ENCODE measurements around the gene MYH11. TPM values are rescaled to one million over a fixed set of nuclear protein-coding genes. Genes with fewer than 3 reads are reported as not detected.

MYH11 gene
- polyA plus RNA-seq, 1 donor from 2014 or later: not detected

GRCh38 chr16:15811481-15812400 is 45.1 kb downstream of the MYH11 start:
- no peak overlapping the region for H3K27ac ChIP-seq (ENCODE audit: low read length)

More at GRCh38 chr16:15811481-15812400, 45.1 kb downstream of the MYH11 start:
- Histone ChIP-seq H3K27me3 (ENCODE audit: insufficient read depth, low read depth, low read length) (peaks cover 3% of the 10 kb centered on the region), H3K36me3 (ENCODE audit: insufficient read depth, low read length) (no peaks in the 10 kb centered on the region), H3K9me3 (ENCODE audit: low read length) (no peaks in the 10 kb centered on the region), H3F3A (ENCODE audit: insufficient read depth, low read length, poor library complexity, severe bottlenecking) (no peaks in the 10 kb centered on the region), H4K20me1 (ENCODE audit: insufficient read depth) (no peaks in the 10 kb centered on the region), H3K4me2 (ENCODE audit: low read length) (no peak overlapping the region), H3K4me3 (ENCODE audit: low read length) (no peak overlapping the region), H3K9me2 (ENCODE audit: insufficient read depth, low read length) (no peaks in the 10 kb centered on the region), H3K9ac (ENCODE audit: low read length) (no peak overlapping the region), H2AFZ (ENCODE audit: low read depth, low read length) (no peak overlapping the region), H3K79me2 (replicated peaks; ENCODE audit: insufficient read depth, low read length) (no peaks in the 10 kb centered on the region)
- TF ChIP-seq RAD21 (conservative IDR thresholded peaks at IDR 0.05) (no peak), MXI1 (conservative IDR thresholded peaks at IDR 0.05; ENCODE audit: poor library complexity, severe bottlenecking) (no peak), POLR2AphosphoS5 (IDR thresholded peaks at IDR 0.05) (no peak), EP300 (conservative IDR thresholded peaks at IDR 0.05; ENCODE audit: poor library complexity, severe bottlenecking) (no peak), EZH2 (IDR thresholded peaks at IDR 0.05; ENCODE audit: borderline replicate concordance, insufficient read depth, low read length, poor library complexity, severe bottlenecking) (no peak), CTCF (IDR thresholded peaks at IDR 0.05; ENCODE audit: poor library complexity, severe bottlenecking) (no peak), TAF1 (IDR thresholded peaks at IDR 0.05; ENCODE audit: low read depth) (no peak), SMC3 (conservative IDR thresholded peaks at IDR 0.05; ENCODE audit: poor library complexity) (no peak), REST (IDR thresholded peaks at IDR 0.05; ENCODE audit: borderline replicate concordance) (no peak)

All from neural cell (in vitro differentiated cells).